ENCODE measurements around the gene REV3L.
A peak's percentile ranks its signal among the peaks of the same experiment; 100 is the strongest.
"Not testable (repeated sequence)": the region's sequence is repeated elsewhere in the genome, so short reads cannot be mapped to it uniquely, and the experiment has no call there.

The REV3L gene

GRCh38 chr6:111322145-111322544 is 160.9 kb downstream of the REV3L start:
- H3K27ac ChIP-seq, result peak overlapping the region; percentile 51
- TF ChIP-seq CTCF (IDR thresholded peaks at IDR 0.05) (no peak), ZFX (IDR thresholded peaks at IDR 0.05; ENCODE audit: borderline replicate concordance) (no peak)

GRCh38 chr6:111307950-111308349 is 175.1 kb downstream of the REV3L start:
- H3K27ac ChIP-seq, result not testable (repeated sequence)

- H3K27ac ChIP-seq, result no peak overlapping the region
- TF ChIP-seq ZFX (IDR thresholded peaks at IDR 0.05; ENCODE audit: borderline replicate concordance) (no peak), CTCF (IDR thresholded peaks at IDR 0.05) (no peak)
These were observed 175.7 kb downstream of the REV3L start for GRCh38 chr6:111307275-111307858.

- H3K27ac ChIP-seq, result no peak overlapping the region
- 0 out of 2 replicates have a peak, but pooled peaks have one; percentile 3 for TF ChIP-seq CTCF (IDR thresholded peaks at IDR 0.05)
- TF ChIP-seq ZFX (IDR thresholded peaks at IDR 0.05; ENCODE audit: borderline replicate concordance), result no peak
These were observed 176.7 kb downstream of the REV3L start for GRCh38 chr6:111306104-111306888.

- TF ChIP-seq ZFX (IDR thresholded peaks at IDR 0.05; ENCODE audit: borderline replicate concordance), result no peak
- TF ChIP-seq CTCF (IDR thresholded peaks at IDR 0.05), result no peak
- no peak overlapping the region for H3K27ac ChIP-seq
These were observed 181.1 kb downstream of the REV3L start for GRCh38 chr6:111301946-111302345.

- not testable (repeated sequence) for H3K27ac ChIP-seq
These were observed 181.8 kb downstream of the REV3L start for GRCh38 chr6:111300938-111301800.

GRCh38 chr6:111297776-111298175 is 185.2 kb downstream of the REV3L start:
- H3K27ac ChIP-seq, result no peak overlapping the region
- TF ChIP-seq CTCF (IDR thresholded peaks at IDR 0.05), result no peak
- TF ChIP-seq ZFX (IDR thresholded peaks at IDR 0.05; ENCODE audit: borderline replicate concordance), result no peak
